Aorta (tissue), 5 donors: ENCODE results near the gene TIMM22. TPM values are rescaled to one million over a fixed set of nuclear protein-coding genes. Genes with fewer than 3 reads are reported as not detected.

Experiments
- ATAC-seq: fragments of 200-7000 bp; cut with Tn5 transposase; one replicate; pipeline ENCODE4 v1.9.1; 2022; ENCODE audit warnings: moderate library complexity; ENCODE audit not compliant: low FRiP score
- DNase-seq, 2 donors: peaks; one replicate each; pipeline ENCODE4 v3.0.0-alpha.2; 2020
- H3K27ac ChIP-seq, 2 donors: one replicate each; pipeline ENCODE4 v1.5.1; 2013; ENCODE audit warnings: low read length in 2 of 2, mild to moderate bottlenecking in 2 of 2, moderate library complexity in 2 of 2, control low read depth in 1 of 2, inconsistent platforms in 1 of 2, low read depth in 1 of 2
- H3K27me3 ChIP-seq, 2 donors: one replicate each; pipeline ENCODE4 v1.6.1; 2013; ENCODE audit warnings: control low read depth in 1 of 2, low read length in 1 of 2, mild to moderate bottlenecking in 1 of 2, moderate library complexity in 1 of 2; ENCODE audit not compliant: insufficient read depth in 2 of 2, control insufficient read depth in 1 of 2
- H3K36me3 ChIP-seq, 2 donors: one replicate each; pipeline ENCODE4 v1.6.1; 2013; ENCODE audit warnings: control low read depth in 1 of 2, low read length in 1 of 2, mild to moderate bottlenecking in 1 of 2; ENCODE audit not compliant: insufficient read depth in 2 of 2, control insufficient read depth in 1 of 2
- H3K4me1 ChIP-seq, 2 donors: one replicate each; pipeline ENCODE4 v1.6.1; 2013; ENCODE audit warnings: low read length in 2 of 2, control low read depth in 1 of 2, mild to moderate bottlenecking in 1 of 2, moderate library complexity in 1 of 2; ENCODE audit not compliant: insufficient read depth in 2 of 2, control insufficient read depth in 1 of 2
- H3K4me3 ChIP-seq, 2 donors: one replicate each; pipeline ENCODE4 v1.5.1; 2013; ENCODE audit warnings: low read length in 2 of 2, control low read depth in 1 of 2, mild to moderate bottlenecking in 1 of 2
- H3K9me3 ChIP-seq: one replicate; pipeline ENCODE4 v1.6.1; 2013; ENCODE audit warnings: mild to moderate bottlenecking, low read length; ENCODE audit not compliant: control insufficient read depth
- WGBS, 2 donors: extraction: QIAGEN DNeasy Blood & Tissue Kit; methylation state at CpG; one replicate each; pipeline ENCODE4 v1.1.7; 2013; 5-methylcytosine and 5-hydroxymethylcytosine counted together
- intact Hi-C, 2 donors: fragments of 100-400 bp; cut with DNase I; formaldehyde crosslinking; loops; one replicate each; pipeline versions ENCODE4 v1.14.2 to v1.15.0; 2022
- polyA plus RNA-seq, 2 donors: library from polyadenylated mRNA; stranded (reverse); fragments of 200-250 nt; gene quantifications; one replicate each; pipeline ENCODE4 v1.2.3, GENCODE V29; 2013
- total RNA-seq, 2 donors: library from RNA; stranded (reverse); fragmentation: NEBNext Ultra II Directional; extraction: Animal tissue kit (Norgen Biotek cat#: 25700); gene quantifications; one replicate each; pipeline ENCODE4 v1.2.1, GENCODE V29; 2021
- donor health status: healthy with polysubstance abuse.
- donor health status: Bipolar disorder and iron deficiency.
- donor health status: DM: no; HTN: no; CAD: no.
- donor health status: DM: no; HTN: no; CAD: no.
- donor health status: DM: yes; HTN: yes; CAD: no.

TIMM22 gene
- total and polyA plus RNA-seq, 4 donors, result 7.7 to 9.1 (median 8.8) TPM

- intact Hi-C loops, result loop anchor here in 1 of 2 donors (10.0 kb wide), 1 partner anchor 52 kb away; no protein-coding TSS in a partner anchor
- 79 to 83% methylated on average over 8 of the region's 8 CpGs for WGBS, 2 donors
- no peak overlapping the region for H3K27ac ChIP-seq
- no peaks in the 10 kb centered on the region for H3K4me1 ChIP-seq
- H3K36me3 ChIP-seq, result no peaks in the 10 kb centered on the region
- no peaks in the 10 kb centered on the region for H3K9me3 ChIP-seq
- H3K4me3 ChIP-seq, result no peak overlapping the region
- no peaks in the 10 kb centered on the region for H3K27me3 ChIP-seq
- DNase-seq, result no peak
- no peak for ATAC-seq
Measured at GRCh38 chr17:956905-957304, 40.0 kb upstream of the TIMM22 start.

GRCh38 chr17:957856-958421 is 39.0 kb upstream of the TIMM22 start:
- intact Hi-C loops, result loop anchor here in 1 of 2 donors (10.0 kb wide), 1 partner anchor 53 kb away; no protein-coding TSS in a partner anchor
- no peaks in the 10 kb centered on the region for H3K27me3 ChIP-seq
- H3K4me1 ChIP-seq, result no peaks in the 10 kb centered on the region

GRCh38 chr17:958712-959451 is 38.0 kb upstream of the TIMM22 start:
- Histone ChIP-seq H3K4me1 (no peaks in the 10 kb centered on the region), H3K27ac (no peak overlapping the region)

More at GRCh38 chr17:957856-958421, 39.0 kb upstream of the TIMM22 start:
- H3K36me3 ChIP-seq, result no peaks in the 10 kb centered on the region
- no peaks in the 10 kb centered on the region for H3K9me3 ChIP-seq
- no peak overlapping the region for H3K27ac ChIP-seq
- no peak overlapping the region for H3K4me3 ChIP-seq
- peak in 1 of 2 donors; percentile 64 for DNase-seq
- ATAC-seq, result no peak
- WGBS, 2 donors, result 35 to 43% methylated on average over 20 of the region's 20 CpGs

GRCh38 chr17:962166-962565 is 34.8 kb upstream of the TIMM22 start:
- no peak for ATAC-seq
- H3K4me1 ChIP-seq, result no peaks in the 10 kb centered on the region
- intact Hi-C loops, result no loop called here

More at GRCh38 chr17:958712-959451, 38.0 kb upstream of the TIMM22 start:
- intact Hi-C loops, result loop anchor here in 1 of 2 donors (10.0 kb wide), 1 partner anchor 54 kb away; no protein-coding TSS in a partner anchor
- DNase-seq (peak in 1 of 2 donors; percentile 66), ATAC-seq (no peak)
- no peaks in the 10 kb centered on the region for H3K36me3 ChIP-seq
- no peaks in the 10 kb centered on the region for H3K27me3 ChIP-seq
- WGBS, 2 donors, result 88 to 92% methylated on average over 31 of the region's 31 CpGs
- no peak overlapping the region for H3K4me3 ChIP-seq
- no peaks in the 10 kb centered on the region for H3K9me3 ChIP-seq

GRCh38 chr17:962670-963069 is 34.3 kb upstream of the TIMM22 start:
- no peak for DNase-seq
- Histone ChIP-seq H3K4me1 (no peaks in the 10 kb centered on the region), H3K27me3 (no peaks in the 10 kb centered on the region), H3K9me3 (no peaks in the 10 kb centered on the region), H3K4me3 (no peak overlapping the region), H3K27ac (no peak overlapping the region), H3K36me3 (no peaks in the 10 kb centered on the region)
- intact Hi-C loops, result no loop called here
- no peak for ATAC-seq
- 84 to 85% methylated on average over 11 of the region's 11 CpGs for WGBS, 2 donors

More at GRCh38 chr17:962166-962565, 34.8 kb upstream of the TIMM22 start:
- Histone ChIP-seq H3K27ac (no peak overlapping the region), H3K4me3 (no peak overlapping the region), H3K36me3 (no peaks in the 10 kb centered on the region), H3K9me3 (no peaks in the 10 kb centered on the region), H3K27me3 (no peaks in the 10 kb centered on the region)
- no peak for DNase-seq
- WGBS, 2 donors, result 80 to 83% methylated on average over 8 of the region's 8 CpGs

- ATAC-seq, result no peak
- H3K4me1 ChIP-seq, result no peaks in the 10 kb centered on the region
- no peak for DNase-seq
- H3K27me3 ChIP-seq, result no peaks in the 10 kb centered on the region
- H3K36me3 ChIP-seq, result no peaks in the 10 kb centered on the region
- intact Hi-C loops, result no loop called here
- no peak overlapping the region for H3K27ac ChIP-seq
- WGBS, 2 donors, result 58 to 66% methylated on average over 14 of the region's 14 CpGs
- no peaks in the 10 kb centered on the region for H3K9me3 ChIP-seq
- H3K4me3 ChIP-seq, result no peak overlapping the region
Measured at GRCh38 chr17:964876-965275, 32.1 kb upstream of the TIMM22 start.

GRCh38 chr17:965311-965989 is 31.5 kb upstream of the TIMM22 start:
- 68 to 76% methylated on average over 12 of the region's 12 CpGs for WGBS, 2 donors
- Histone ChIP-seq H3K4me3 (no peak overlapping the region), H3K36me3 (no peaks in the 10 kb centered on the region), H3K27me3 (no peaks in the 10 kb centered on the region), H3K9me3 (no peaks in the 10 kb centered on the region), H3K4me1 (no peaks in the 10 kb centered on the region), H3K27ac (no peak overlapping the region)
- intact Hi-C loops, result no loop called here
- ATAC-seq, result no peak
- DNase-seq, result no peak

- ATAC-seq (no peak), DNase-seq (no peak)
- H3K4me3 ChIP-seq, result no peak overlapping the region
- H3K9me3 ChIP-seq, result no peaks in the 10 kb centered on the region
- no peaks in the 10 kb centered on the region for H3K27me3 ChIP-seq
- no peak overlapping the region for H3K27ac ChIP-seq
- intact Hi-C loops, result no loop called here
- H3K4me1 ChIP-seq, result no peaks in the 10 kb centered on the region
- no peaks in the 10 kb centered on the region for H3K36me3 ChIP-seq
- WGBS, 2 donors, result 91 to 93% methylated on average over 9 of the region's 9 CpGs
Measured at GRCh38 chr17:967122-967521, 29.8 kb upstream of the TIMM22 start.
